GM12878 (cell line): ENCODE results near the gene UACA.

Experiments
- FOXM1 ChIP-seq: IDR thresholded peaks from 2 replicates; pipeline ENCODE4 v1.6.1; 2012; ENCODE audit warnings: low read depth, mild to moderate bottlenecking, inconsistent platforms, low read length, moderate library complexity
- MXI1 ChIP-seq: fragments of 150-350 bp; IDR thresholded peaks from 2 replicates; pipeline ENCODE4 v1.6.1; 2011; ENCODE audit warnings: low read depth, mild to moderate bottlenecking, inconsistent platforms, low read length, improper control_type of control experiment
- NRF1 ChIP-seq: conservative IDR thresholded peaks from 2 replicates; pipeline ENCODE4 v1.6.1; 2011; ENCODE audit warnings: mild to moderate bottlenecking, low read depth, low read length, improper control_type of control experiment
- SIN3A ChIP-seq: IDR thresholded peaks from 2 replicates; pipeline ENCODE4 v1.6.1; 2012; ENCODE audit warnings: low read depth, low read length, improper control_type of control experiment
- SMAD5 ChIP-seq: IDR thresholded peaks from 2 replicates; pipeline ENCODE4 v1.6.1; 2016; ENCODE audit warnings: antibody characterized with exemption, low read depth
- ZBTB40 ChIP-seq: fragments of 450-650 bp; IDR thresholded peaks from 2 replicates; pipeline ENCODE4 v1.6.1; 2016; ENCODE audit warnings: mild to moderate bottlenecking, moderate library complexity, borderline replicate concordance

- TF ChIP-seq FOXM1 (no peak), SMAD5 (no peak), MXI1 (no peak), SIN3A (no peak), ZBTB40 (no peak), NRF1 (no peak)
These were observed 3.2 kb upstream of the UACA start for GRCh38 chr15:70766597-70766996.
